GM21786 (cell line): Measurements from ENCODE around the gene TRAPPC8.
A peak's percentile ranks its signal among the peaks of the same experiment; 100 is the strongest.
"Not testable (repeated sequence)": the region's sequence is repeated elsewhere in the genome, so short reads cannot be mapped to it uniquely, and the experiment has no call there.

ENCODE experiments used
- ATAC-seq: cut with Tn5 transposase; IDR thresholded peaks from one replicate; pipeline ENCODE4 v1.9.1; 2021; ENCODE audit not compliant: unreplicated experiment

TRAPPC8 gene, protein sequence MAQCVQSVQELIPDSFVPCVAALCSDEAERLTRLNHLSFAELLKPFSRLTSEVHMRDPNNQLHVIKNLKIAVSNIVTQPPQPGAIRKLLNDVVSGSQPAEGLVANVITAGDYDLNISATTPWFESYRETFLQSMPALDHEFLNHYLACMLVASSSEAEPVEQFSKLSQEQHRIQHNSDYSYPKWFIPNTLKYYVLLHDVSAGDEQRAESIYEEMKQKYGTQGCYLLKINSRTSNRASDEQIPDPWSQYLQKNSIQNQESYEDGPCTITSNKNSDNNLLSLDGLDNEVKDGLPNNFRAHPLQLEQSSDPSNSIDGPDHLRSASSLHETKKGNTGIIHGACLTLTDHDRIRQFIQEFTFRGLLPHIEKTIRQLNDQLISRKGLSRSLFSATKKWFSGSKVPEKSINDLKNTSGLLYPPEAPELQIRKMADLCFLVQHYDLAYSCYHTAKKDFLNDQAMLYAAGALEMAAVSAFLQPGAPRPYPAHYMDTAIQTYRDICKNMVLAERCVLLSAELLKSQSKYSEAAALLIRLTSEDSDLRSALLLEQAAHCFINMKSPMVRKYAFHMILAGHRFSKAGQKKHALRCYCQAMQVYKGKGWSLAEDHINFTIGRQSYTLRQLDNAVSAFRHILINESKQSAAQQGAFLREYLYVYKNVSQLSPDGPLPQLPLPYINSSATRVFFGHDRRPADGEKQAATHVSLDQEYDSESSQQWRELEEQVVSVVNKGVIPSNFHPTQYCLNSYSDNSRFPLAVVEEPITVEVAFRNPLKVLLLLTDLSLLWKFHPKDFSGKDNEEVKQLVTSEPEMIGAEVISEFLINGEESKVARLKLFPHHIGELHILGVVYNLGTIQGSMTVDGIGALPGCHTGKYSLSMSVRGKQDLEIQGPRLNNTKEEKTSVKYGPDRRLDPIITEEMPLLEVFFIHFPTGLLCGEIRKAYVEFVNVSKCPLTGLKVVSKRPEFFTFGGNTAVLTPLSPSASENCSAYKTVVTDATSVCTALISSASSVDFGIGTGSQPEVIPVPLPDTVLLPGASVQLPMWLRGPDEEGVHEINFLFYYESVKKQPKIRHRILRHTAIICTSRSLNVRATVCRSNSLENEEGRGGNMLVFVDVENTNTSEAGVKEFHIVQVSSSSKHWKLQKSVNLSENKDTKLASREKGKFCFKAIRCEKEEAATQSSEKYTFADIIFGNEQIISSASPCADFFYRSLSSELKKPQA (N-terminal part only)

DNA sequence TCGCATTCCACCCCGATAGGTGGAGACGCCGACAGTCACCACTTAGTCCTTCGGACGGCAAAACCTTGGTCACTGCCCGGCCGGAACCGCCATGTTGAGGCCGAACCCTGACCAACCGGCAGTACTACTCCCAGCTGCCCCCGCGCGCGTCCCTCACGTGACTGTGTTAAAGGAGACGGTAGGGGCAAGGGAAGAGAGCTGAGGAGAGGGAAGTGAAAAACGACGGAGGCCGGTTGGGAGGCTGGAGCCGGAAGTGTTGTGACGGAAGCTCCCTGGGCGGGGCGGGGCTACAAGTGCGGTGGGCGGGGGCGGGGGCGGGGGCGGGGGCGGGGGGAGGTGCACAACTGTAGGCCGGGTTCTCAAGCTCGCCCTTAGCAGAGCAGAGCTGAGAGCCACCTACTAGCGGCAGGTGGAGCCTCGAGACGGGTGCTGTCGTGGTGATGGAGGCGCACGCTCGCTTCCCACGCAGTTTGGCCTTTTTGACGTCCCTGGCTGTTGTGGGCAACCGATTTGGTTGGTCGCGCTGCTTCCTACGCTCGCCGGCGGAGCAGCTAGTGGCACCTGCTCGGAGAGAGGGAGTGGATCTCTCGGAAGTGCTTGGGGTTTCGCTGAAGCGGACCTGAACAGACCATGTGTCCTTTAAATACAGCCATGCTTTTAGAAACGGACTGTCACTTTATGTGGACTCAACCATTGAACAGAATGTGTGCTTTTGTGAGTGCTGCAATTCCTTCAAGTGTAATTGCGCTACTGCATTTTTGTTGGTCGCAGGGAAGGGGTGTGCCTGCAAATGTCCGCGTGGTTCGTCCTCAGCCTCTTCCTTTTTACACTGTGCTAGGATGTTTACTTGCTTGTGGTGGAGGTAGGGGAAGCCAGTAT is at the start of gene TRAPPC8:
TRAPPC8 (minus strand) TSS at position 130 of the 879 bp plus-strand sequence. CDS start 364 bp downstream, outside the sequence.
- peak; percentile 85 for ATAC-seq

DNA sequence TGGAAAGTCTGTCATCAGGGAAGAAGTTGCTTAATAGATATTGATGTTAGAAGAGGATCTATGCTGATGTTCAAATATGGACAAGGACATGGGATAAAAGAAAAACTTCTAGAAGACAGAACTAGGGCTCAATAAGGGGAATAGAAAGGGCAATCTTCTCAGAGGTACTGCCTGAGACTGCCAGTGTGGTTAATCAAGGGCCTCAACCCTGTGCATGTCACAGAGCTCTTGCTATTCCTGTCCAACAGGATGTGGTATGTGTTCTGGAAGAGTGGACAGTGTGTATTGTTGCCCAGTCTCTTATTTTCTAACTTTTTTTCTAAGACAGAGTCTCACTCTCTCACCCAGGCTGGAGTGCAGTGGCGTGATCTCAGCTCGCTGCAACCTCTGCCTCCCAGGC is 47.9 kb upstream of the TRAPPC8 start:
- peak; percentile 100 for ATAC-seq

DNA sequence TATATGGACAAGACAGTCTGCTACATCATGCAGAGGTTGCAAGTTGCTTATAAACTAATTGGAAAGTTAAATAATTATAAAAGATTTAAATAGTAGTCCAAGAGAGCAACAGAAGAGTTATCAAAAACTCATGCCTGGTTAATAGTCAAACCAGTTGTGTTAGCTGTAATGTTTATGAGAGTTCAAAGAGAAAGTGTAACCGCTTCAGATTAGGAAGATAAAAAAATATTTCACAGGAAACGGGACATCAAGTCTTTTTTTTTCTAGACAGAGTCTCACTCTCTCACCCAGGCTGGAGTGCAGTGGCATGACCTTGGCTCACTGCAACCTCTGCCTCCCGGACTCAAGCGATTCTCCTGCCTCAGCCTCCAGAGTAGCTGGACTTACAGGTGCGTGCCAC is 41.0 kb upstream of the TRAPPC8 start:
- ATAC-seq = no peak

DNA sequence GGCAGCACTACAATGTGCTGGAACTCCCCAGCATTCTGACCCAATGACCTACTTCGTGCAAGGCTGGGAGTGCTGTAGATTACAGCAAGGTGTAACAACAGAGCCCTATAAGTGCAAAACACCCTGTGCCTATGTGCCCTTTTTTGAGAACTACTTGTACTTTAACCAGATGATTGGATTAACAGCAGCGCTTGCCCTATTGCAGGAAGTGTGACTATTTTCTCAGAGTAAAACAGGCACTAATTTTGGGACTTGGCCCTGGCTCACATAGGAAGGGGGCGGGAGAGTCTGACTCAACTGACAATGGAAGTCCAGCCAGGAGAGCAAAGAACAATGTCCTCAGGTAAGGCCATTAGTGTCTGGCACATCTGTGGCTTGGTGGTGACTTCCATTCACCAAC is 40.1 kb upstream of the TRAPPC8 start:
- ATAC-seq = no peak

DNA sequence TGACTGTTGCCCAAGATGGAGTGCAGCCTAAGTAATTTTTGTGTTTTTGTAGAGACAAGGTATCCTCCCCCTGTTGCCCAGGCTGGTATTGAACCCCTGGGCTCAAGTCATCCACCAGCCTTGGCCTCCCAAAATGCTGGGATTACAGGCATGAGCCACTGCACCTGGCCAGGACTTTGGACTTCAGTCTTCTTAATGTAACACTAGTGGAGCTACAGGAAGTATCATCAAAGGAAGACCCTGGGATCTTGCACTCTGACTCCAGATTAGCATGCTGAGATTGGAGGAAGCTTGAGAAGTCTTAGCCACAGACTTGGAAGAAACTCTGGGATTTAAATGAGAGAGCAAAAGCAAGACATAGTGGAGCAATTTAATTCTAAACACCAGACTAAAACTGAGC is 37.9 kb upstream of the TRAPPC8 start:
- no peak for ATAC-seq

DNA sequence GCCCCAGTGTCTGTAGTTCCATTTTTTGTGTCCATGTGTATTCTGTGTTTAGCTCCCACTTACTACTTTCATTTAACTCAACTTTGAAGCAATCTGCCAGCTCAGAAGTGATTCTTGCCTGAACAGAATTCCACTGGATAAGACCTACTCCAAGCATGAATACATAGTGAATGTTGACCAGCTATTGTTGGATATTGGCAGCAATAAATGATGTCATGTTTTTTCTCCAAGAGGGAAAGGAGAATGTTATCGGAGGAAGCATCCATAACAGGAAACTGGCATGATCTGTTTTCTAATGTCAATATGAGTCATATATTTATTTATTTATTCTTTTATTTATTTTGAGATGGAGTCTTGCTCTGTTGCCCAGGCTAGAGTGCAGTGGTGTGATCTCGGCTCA is 36.8 kb upstream of the TRAPPC8 start:
- ATAC-seq = no peak

DNA sequence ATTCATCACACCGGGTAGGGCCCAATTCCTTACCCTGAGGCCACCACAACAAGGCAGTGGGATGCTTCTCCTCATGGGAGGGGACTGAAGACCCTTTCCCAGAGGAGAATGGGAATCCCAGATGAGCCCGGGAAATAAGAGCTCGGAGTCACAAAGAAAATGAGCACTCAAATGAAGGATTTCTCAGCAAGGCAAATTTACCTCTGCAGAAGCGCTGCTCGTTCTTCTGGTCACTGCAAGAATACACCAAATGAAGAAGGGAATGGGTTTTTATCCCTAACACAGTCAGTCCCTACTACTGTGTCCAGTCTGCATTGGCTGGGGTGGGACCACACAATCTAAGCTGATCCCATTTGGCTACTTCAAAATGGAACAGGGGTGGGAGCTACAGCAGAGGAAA is 35.7 kb upstream of the TRAPPC8 start:
- ATAC-seq = no peak

DNA sequence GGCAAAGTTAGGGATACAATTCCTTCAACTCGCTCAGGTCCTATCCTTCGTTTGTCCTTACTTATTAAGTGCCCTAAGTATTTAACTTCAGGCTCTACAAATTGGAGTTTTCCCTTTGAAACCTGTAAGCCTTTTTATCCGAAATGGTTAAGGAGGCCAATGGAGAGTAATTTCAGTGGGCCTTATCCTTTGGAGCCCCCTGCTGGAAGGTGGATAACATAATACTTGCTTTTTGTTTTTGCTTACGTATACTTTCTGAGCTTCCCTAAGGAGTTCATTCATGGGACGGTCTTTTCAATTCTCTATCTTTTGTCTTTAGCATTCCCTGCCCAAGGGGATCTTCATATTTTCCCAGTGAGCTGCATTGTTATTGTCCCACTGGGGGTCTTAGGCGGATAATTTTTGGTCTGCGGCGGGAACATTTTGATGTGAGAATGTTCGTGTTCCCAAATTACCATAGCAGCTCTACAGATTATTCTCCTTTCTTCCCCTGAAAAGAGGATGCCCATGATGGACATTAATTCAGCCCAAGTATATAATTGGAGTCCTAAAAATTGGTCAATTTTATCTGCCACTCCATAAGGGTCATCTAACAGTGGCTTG is 34.4 kb upstream of the TRAPPC8 start:
- ATAC-seq = no peak

DNA sequence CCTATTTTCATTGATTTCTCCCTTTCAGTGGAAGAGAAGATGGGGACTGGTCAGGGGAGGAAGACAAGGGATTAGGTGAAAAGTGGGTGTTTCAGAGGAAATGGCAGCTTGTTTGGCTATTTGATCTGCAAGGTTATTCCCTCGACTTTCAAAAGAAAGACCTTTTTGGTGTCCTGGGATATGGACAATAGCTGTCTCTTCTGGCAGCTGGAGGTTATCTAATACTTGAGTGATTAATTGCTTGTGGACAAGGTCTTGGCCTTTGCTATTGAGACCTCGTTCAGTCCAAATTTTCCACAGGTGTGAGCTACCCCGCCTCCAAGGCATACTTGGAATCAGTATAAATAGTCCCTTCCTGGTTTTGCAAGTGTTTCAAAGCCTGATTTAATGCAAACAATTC is 33.3 kb upstream of the TRAPPC8 start:
- ATAC-seq = no peak

DNA sequence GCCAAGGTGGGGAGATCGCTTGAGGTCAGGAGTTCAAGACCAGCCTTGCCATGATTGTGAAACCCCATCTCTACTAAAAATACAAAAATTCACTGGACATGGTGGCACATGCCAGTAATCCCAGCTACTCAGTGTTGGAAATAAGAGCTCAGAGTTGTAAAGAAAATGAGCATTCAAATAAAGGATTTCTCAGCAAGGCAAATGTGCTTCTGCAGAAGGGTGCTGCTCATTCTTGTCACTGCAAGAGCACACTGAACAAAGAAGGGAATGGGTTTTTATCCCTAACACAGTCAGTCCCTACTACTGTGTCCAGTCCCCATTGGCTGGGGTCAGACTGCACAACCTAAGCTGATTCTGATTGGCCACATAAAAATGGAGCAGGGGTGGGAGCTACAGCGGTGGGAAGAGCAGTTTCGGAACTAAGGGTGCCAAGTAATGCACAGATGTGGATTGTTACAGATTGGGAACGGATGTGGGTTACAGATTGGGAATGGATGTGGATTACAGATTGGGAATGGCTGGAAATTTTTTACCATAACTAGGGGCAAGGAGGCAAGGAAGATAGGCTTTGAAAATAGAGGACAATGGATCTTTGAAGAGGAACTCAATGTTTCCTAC is 31.1 kb upstream of the TRAPPC8 start:
- ATAC-seq = no peak

DNA sequence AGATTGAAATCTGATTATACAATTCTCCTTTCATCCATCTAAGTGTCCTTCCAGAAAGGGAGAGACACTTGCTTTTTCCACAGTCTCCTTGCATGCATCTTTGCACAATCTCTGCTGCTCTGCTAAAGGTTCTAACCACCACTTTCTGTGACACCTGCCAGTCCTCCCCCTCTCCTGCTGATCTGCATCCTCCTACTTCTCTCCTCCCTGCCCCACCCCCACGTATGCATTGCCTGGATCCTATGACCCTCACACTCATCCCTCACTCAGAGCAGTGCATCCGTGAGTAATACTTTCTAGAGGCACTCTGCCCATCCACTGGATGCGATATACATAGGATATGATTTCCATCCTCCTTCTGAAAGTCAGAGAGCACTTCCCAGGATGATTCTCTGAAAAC is 27.7 kb upstream of the TRAPPC8 start:
- ATAC-seq = no peak

DNA sequence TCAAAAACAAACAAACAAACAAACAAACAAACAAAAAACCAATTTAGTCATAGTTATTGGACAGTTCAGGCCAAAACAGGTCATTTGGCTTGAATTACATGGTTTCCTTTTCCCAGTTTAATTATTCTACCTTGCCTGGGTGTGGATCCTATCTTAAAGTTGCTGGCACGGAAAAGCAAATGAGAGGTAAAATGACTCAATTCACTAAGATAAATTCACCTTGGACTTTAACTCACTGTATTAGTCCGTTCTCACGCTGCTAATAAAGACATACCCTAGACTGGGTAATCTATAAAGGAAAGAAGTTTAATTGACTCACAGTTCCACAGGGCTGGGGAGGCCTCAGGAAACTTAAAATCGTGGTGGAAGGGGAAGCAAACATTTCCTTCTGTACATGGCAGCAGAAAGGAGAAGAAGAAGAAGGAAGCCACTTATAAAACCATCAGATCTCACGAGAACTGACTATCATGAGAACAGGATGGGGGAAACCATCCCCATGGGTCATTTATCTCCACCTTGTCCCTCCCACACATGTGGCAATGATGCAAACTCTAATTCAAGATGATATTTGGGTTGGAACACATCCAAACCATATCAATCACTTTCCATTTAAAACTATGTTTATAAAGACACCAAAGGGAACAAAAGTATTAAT is 22.5 kb upstream of the TRAPPC8 start:
- ATAC-seq = no peak

DNA sequence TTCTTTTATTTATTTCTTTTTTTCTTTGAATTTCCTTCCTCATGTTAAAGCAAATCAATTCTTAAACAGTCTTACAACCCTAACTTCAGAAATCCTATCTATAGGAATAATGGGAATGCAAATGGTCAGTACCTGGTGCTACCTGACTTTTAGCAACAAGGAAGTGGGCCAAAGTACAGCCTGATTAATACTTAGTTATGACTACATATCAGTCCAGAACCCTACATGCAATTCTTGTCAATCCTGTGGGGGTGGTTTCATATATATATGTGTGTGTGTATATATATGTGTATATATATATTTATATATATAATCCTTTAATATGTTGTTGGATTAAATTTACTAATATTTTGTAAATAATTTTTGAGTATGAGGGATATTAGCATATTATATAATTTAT is 14.8 kb upstream of the TRAPPC8 start:
- no peak for ATAC-seq

DNA sequence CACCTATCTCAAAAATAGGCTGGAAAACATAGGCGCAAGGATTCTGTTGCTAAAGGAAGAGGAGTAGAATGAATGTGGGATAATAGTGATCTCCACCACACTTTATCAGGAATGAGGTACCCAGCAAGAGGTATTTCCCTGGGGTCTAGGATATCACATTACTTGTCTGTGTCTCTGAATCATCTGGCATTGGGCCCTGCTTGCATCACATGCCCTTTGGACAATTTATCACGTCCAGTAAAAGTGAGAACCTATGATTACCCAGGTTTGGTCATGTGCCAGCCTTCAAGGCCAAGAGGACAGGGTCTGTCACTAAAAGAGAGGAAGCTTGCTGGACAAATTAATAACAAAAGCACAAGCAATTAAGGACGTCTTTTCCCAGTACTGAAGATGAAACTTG is 11.4 kb upstream of the TRAPPC8 start:
- ATAC-seq = no peak

DNA sequence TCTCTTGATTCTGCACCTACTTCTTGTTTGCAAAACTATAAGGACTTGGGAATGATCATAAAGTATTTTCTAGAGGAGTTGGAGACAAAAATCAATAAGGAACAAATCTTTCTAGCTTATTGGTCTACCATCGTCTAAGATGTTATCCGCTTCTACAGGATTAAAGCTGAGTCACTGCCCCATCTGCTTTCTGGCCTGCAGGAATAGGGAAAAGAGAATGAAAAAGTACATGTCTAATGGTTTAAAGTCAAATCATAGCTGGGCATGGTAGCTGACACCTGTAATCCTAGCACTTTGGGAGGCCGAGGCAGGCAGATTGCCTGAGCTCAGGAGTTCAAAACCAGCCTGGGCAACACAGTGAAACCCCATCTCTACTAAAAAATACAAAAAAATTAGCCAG is 10.8 kb upstream of the TRAPPC8 start:
- ATAC-seq = not testable (repeated sequence)

DNA sequence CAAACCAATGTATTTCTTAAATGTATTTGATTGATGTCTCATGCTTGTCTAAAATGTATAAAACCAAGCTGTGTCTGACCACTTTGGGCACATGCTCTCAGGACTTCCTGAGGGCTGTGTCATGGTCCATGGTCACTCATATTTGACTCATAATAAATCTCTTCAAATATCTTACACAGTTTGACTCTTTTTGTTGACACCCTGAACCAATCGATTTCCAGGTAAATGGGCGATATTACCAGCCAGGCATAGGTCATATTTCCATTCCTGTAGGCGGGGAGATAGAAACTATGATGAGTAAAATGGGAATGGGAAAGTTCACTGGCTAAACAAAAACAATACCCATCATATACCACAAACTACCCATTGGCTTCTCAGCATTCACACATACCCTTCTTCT is 9.3 kb upstream of the TRAPPC8 start:
- no peak for ATAC-seq

DNA sequence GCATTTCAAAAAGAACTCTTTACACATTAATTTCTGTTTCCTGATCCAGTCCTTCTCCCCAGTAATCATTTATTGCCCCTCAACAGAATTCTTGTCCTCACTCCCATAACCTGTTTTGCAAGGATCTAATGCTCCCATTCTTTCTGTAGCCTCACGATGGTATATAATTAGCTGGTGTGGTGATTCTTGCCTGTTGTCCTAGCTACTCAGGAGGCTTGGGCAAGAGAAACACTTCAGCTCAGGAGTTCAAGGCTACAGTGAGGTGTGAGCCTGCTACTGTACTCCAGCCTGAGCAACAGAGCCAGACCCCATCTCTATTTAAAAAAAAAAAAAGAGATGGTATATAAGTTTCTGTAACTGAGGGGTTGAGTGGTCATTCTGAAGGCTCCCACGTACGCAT is 7.7 kb upstream of the TRAPPC8 start:
- ATAC-seq = no peak

DNA sequence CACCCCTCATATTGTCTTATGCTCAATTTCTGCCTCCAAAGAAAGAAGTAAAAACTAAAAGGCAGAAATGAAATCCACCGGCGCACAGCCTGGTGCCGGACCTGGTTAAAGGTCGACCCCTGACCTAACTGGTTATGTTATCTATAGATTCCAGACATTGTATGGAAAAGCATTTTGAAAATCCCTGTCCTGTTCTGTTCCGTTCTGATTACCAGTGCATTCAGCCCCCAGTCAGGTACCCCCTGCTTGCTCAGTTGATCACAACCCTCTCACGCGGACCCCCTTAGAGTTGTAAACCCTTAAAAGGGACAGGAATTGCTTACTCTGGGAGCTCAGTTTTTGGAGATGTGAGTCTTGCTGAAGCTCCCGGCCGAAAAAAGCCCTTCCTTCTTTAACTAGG is 5.4 kb upstream of the TRAPPC8 start:
- not testable (repeated sequence) for ATAC-seq
